B cell (primary cell): ENCODE measurements around the gene CDH2.

Source experiments
- EZH2 ChIP-seq: IDR thresholded peaks from 2 replicates; pipeline ENCODE4 v1.6.1; 2012; ENCODE audit warnings: borderline replicate concordance, low read depth, mild to moderate bottlenecking, moderate library complexity, low read length; ENCODE audit not compliant: insufficient read depth, poor library complexity, severe bottlenecking
- TF ChIP-seq, protein P1 (sequence below): fragments of 200-600 bp; IDR thresholded peaks from one replicate; pipeline ENCODE4 v1.8.0; 2022; ENCODE audit warnings: antibody characterized with exemption, mild to moderate bottlenecking

GRCh38 chr18:28174181-28174905, 2.6 kb downstream of the CDH2 start:
- TF ChIP-seq, protein P1, sequence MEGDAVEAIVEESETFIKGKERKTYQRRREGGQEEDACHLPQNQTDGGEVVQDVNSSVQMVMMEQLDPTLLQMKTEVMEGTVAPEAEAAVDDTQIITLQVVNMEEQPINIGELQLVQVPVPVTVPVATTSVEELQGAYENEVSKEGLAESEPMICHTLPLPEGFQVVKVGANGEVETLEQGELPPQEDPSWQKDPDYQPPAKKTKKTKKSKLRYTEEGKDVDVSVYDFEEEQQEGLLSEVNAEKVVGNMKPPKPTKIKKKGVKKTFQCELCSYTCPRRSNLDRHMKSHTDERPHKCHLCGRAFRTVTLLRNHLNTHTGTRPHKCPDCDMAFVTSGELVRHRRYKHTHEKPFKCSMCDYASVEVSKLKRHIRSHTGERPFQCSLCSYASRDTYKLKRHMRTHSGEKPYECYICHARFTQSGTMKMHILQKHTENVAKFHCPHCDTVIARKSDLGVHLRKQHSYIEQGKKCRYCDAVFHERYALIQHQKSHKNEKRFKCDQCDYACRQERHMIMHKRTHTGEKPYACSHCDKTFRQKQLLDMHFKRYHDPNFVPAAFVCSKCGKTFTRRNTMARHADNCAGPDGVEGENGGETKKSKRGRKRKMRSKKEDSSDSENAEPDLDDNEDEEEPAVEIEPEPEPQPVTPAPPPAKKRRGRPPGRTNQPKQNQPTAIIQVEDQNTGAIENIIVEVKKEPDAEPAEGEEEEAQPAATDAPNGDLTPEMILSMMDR, result no peak
- TF ChIP-seq EZH2, result no peak
